ENCODE results near the gene AJM1.

The AJM1 gene

DNA sequence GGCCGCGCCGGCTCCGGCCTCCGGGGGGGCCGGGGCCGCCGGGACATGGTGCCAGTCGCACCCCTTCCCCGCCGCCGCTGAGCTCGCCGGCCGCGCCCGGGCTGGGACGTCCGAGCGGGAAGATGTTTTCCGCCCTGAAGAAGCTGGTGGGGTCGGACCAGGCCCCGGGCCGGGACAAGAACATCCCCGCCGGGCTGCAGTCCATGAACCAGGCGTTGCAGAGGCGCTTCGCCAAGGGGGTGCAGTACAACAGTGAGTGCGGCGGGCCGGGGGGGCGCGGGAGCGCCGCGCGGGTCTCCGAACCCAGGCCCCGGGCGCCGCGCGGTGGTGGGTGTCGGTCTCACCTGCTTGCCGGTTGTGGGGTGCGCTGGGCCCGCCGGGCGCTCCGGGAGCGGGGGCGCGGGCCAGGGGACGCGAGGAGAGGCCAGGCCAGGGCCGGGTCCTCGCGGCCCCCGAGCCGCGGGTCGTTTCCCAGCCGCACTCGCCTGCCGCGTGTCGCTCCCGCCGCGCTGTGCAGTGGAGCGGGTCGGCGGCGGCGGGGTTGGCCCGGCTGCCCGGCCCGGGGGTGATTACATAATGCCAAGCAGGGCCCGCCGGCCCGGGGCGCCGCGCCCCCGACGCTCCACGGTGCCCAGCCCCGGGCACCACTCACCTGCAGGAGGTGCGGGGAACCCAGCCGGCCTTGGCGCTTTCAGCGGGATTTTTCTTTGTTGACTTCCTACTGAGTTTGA is 34.0 kb upstream of the AJM1 start:
- DNase-seq (ENCODE audit: low spot score) = no peak

DNA sequence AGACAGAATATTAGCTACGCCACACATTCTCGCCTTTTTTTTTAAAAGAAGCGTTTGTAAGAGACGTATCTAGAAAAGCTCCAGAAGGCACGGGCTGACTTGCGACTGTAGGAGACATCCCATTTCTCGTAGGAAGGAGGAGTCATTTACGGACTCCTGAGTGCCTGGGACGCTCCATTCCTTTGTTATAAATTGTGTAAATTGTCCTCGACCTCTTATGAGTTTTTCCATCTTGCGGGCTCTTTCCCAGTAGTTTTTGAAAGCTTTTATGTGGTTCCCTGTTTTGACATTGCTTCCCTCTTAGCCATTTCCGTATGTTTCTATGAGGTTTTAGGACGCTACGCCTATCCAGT is 33.5 kb upstream of the AJM1 start:
- no peak for DNase-seq (ENCODE audit: low spot score)

DNA sequence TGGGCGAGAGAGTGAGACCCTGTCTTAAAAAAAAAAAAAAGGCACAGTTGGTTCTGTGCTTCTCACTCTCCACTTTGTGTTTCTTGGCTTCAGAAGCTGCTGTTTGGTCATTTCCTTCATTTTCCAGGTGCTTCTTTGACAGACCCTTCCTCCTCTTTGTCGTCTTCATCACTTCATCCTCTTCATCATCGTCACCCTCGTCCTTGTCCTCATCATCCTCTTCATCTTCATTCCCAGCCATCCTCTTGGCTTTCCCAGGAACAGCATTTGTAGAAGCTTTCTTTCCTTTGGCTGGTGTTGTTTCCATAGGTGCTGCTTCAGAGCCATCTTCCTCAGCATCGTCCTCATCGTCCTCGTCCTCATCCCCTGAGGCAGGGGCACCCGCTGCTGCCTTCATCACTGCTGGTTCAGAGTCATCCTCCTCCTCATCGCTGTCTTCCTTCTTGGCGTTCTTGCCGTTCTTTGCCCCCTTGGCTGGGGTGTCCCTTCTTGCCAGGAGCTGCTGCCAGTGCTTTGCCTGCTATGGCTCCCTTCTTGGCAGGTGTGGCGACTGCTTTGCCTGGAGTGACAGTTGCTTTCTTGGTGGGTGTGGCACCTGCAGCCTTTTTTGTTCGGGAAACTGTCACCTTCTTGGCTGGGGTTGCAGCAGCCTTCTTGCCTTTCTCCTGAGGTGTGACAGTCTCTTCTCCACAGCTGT is 27.4 kb upstream of the AJM1 start:
- DNase-seq (ENCODE audit: low spot score) = no peak

DNA sequence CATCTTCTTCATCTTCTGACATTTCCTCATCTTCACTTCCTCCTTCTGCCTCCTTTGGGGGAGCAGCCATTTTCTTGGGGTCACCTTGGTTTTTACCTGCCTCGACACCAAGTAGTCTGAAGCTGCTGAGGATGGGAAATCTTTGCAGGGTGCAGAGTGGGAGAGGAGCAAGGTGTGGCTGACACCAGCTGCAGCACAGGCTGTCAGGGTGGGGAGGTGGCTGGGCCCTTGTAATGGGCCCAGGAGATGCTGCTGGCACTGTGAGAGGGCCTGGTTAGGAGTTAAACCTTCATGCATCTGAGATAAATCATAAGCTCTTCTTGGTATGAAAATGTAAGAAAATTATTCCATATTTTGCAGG is 26.9 kb upstream of the AJM1 start:
- DNase-seq (ENCODE audit: low spot score) = no peak

DNA sequence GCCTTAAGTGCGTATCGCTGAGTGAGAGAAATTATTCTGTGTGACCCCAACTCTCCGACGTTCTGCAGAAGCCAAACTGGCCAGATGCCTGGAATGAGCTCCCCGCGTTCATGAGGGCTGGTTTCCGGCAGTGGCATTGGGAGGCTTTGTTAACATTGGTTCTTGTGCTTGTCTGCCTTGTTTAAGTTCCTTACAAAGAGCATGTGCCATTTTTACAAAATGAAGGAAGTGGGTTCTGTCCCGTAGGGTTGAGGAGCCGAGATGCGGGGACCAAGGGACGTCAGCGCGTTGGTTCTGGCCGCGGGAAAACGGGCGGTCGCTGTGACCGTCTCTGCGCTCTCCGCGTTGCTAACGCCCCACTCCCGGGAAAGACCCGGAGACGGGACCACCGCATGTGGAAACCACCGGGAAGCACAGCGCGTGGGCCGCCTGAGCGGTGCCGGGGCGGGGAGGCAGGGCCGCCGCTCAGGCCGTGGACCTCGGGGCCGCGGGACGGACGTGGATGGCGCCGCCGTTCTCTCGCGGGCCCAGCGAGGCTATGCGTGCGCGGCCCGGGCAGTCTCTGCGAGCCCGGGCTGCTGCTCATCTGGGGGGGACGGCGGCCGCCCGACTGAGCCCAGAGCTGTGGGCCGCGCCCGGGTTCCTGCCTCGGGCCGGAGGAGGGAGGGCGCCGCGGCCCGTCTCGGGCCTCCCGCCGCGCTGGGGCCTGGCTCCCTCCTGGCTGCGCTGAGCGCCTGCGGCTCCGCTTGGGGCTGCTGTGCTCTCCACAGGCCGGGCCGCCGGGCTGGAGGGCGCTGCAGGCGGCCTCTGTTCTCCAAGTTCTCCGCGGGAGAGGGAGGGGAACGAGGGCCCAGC is 21.1 kb upstream of the AJM1 start:
- no peak for DNase-seq (ENCODE audit: low spot score)

DNA sequence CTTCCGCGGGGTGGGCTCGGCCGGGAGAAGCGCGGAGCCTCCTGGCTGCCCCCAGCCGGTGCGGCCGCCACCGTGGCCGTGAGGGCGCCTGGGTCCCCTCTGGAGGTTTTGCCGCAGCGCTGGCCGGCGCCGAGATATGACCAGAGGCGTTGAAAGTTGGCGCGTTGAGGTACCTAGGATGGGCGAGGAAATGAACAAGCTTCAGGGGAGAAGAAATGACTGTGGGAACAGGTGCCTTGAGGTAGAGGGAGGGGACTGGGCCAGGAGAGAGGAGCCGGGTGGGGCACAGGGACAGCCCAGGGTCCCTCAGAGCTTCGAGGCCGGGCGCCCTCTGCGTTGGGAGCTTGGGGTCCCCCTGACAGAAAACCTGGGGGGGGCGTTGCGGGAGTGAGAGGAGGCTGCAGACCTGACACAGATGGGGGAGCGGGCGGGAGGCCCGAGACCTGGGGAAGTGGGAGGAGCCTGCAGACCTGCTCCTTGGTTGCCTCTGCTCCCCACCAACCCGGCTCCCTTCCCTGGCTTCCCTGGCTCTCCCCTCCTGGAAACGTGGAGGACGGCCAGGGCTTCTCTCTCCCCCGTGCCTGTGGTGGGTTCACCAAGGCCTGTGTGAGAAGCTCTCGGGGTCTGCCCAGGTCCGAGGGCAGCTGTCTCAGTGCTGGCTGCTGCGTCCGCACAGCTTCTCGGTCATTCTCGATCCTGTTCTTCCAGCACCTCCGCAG is 20.3 kb upstream of the AJM1 start:
- DNase-seq (ENCODE audit: low spot score) = no peak

DNA sequence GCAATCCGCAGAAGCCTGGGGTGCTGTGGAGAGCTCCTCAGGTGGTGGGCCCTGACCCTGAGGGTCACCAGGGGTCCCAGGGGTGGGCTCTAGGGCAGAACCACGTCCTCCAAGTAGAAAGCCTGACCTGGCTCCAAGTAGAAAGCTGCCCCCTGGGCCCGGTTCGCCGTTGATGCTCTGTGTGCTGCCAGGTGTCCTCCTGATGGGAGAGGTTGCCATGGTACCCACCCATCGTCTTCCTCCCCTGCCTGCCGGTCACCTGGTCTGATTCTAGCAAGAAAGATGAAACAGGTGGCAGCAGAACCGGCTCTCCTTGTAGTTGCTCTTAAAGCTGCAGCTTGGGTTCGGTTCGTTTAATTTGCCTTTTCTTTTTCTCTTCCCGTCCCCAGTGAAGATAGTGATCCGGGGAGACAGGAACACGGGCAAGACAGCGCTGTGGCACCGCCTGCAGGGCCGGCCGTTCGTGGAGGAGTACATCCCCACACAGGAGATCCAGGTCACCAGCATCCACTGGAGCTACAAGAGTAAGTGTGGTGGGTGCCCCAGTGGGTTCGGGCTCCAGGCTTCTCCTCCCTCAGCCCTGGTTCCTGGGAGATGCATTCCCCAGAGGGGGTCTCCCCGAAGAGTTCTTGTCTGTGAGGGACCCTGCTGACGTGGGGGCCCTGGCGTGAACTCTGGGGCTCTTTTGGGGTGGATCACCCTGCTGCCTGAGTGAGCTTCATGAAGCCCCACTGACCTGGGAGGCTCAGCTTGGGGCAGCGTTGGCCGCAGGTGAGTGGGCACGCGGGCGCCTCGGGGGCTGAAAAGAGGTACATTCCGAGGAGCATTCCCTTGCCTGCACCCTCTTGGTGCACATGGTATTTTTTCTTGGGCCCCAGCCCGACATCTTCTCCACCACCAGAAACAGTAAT is 18.9 kb upstream of the AJM1 start:
- no peak for DNase-seq (ENCODE audit: low spot score)

DNA sequence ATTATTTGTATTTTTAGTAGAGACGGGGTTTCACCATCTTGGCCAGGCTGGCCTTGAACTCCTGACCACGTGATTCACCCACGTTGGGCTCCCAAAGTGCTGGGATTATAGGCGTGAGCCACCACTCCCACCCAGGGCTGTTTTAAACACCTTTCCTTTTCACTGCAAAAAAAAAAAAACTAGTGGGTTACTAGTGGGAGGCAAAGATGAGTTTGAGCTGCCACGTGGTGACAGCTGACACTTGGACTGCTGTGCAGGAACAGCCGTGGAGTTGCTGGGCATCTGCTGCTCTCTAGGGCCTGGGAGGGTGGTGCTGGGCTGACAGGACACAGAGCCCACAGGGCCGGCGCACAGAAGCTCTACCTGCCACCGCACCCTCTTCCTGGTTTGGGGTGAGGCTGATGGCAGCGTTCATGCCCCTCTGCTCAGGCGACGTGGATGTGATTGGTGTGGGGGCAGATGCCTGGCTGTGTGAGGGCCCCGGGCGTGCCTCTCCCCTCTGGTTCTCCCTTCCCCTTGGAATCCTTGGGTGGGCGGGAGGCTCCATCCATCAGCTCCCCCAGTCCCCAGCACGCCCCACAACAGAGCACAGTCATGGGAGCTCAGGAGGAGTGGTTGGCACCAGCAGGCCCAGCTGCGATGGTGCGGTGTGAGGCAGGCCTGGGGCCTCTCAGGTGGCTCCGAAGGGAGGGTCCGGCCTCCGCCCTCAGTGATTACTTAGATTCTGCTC is 17.6 kb upstream of the AJM1 start:
- DNase-seq (ENCODE audit: low spot score) = no peak

DNA sequence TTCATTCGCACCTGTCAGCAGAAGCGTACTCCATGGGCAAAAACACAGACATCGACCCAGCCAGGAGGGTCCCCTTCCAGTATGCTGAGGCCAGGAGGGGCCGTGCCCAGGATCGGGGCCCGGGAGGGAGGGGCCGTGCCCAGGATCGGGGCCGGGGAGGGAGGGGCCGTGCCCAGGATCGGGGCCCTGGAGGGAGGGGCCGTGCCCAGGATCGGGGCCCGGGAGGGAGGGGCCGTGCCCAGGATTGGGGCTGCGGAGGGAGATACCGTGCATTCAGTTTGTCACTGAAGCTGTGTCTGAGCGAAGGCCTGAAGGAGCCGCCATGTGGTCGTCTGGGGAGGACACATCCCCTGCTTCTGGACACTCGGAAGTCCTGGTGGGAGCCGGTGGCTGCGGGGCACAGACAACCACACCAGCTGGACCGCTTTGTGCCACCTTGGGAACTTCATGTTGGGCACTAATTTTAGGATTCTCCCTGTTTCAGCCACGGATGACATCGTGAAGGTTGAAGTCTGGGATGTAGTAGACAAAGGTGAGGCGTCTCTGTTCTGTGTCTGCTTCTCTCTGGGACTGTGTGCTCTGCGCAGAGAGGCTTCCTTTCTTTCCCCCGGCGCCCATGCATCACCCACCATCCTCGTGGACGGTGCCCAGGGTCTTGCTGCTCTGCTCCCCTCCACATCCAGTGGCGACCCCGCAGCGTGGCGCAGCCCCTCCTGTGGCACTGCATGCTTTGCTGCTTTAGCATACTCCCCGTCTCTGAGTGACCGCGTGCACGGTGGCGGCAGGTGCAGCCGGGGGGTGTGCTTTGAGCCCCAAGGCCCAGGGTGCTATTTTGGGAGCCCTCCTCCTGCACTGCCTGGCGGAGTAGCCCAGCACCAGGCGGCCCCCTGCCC is 16.7 kb upstream of the AJM1 start:
- DNase-seq (ENCODE audit: low spot score) = no peak

DNA sequence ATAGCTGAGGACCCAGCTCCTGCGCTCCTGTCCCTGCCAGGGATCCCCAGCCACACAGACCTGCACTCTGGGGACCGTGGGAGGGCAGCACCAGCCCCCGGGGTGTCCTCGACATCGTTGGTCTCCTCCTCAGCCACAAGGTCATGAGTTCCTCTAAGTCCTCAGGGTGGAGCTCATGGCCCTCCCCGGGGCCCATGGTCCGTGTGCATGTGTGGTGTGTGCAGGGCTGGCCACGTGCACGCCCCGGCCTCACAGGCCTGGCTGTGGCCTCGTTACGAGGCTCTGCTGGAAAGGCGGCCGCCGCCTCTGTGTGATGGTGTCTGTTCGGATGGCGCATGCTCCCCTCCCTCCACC is 16.1 kb upstream of the AJM1 start:
- no peak for DNase-seq (ENCODE audit: low spot score)

DNA sequence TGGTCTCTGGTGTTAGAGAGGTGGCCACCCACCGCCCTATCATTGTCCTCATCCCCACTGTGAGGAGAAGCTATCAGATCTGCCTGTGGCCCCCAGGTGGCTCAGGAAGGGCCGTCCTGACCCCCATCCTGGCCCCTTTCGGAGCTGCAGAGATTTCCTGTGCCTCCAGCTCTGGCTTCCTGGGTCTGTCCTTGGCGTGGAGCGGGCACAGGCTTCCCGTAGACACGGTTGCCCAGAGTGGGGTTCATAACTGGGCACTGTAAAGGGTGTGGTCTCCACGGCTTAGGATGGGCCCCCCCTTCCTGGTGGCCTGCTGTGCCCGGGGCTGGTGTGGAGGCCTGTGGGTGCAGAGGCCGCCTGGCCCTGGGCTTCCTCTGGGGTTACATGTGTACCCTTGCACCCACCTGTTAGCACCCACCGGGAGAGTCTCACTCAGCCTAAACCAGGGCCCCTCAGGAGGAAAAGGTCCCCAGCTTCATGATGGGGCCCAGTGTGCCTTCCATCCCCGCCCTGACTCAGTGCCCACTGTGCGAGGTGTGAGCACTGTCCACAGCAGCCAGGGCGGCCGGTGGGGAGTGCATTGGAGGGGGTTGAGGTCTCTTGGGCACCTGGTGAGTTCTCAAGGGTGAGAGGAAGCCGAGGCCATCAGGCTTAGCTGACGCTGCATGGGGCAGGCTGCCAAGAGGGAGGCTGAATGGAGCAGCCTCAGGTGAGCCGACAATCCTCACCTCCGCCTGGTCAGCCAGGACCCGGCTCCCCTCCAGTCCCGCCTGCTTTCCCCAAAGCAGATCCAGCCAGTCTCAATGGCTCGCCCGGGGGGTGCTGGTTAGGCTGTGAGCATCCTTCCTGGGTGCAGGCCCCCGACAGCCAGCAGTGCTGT is 15.3 kb upstream of the AJM1 start:
- no peak for DNase-seq (ENCODE audit: low spot score)

DNA sequence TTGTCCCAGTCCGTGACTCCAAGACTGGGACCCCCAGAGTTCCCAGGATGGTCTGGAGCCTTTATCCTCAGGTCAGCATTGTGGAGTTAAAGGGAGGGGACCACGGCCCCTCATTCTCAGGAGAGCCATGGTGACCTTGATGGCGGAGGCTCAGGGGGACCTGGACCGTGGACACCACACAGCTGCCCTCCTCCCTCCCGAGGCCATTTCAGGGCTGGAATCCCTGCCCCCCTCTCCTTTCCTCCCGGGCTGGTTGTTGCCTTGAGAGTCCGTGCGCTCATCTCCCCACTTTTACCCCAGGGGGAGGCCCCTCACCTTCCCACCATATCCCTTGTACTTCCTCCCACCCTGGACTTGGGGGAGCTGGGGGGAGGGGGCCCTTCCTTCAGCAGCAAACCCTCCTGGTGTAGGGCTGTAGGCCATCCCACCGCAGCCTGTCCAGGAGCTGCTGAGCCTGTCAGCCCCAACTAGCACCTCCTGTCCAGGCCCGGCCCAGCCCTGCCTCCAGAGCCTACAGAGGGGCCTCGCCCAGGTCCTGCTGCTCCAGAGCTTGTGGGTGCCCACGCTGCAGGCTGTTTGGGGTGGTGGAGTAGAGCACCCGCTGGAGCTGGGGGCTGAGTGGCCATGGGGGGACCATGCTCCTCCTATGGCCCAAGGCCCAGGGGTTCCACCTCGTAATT is 14.3 kb upstream of the AJM1 start:
- no peak for DNase-seq (ENCODE audit: low spot score)

DNA sequence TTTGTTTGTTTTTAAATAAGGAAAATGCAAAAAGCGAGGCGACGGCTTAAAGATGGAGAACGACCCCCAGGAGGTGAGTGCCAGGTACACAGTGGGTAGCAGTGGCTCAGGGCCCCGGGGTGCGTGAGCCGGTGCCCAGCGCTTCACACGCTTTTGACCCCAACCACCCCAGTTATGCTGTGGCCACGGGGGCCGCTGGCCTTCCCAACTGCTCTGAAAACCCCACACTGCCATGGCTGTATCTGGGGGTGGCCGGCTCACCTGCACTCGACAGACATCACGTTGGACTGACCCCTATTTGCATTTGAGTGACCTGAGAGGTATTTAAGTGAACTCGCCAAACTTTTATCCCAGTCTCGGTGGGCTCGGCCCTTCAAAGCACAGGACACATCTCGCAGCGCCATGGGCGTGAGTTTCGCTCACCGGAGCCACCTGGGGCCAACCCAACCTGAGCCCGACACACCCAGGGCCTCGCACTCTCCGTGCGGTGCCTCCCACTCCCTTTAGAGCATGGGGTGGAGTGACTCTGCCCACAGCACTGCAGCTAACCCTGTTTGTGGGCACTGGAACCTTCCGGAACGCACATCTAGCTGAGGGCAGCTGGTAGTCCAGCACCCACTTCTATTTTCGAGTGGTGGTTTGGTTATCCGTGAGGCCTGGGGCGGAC is 13.7 kb upstream of the AJM1 start:
- no peak for DNase-seq (ENCODE audit: low spot score)

DNA sequence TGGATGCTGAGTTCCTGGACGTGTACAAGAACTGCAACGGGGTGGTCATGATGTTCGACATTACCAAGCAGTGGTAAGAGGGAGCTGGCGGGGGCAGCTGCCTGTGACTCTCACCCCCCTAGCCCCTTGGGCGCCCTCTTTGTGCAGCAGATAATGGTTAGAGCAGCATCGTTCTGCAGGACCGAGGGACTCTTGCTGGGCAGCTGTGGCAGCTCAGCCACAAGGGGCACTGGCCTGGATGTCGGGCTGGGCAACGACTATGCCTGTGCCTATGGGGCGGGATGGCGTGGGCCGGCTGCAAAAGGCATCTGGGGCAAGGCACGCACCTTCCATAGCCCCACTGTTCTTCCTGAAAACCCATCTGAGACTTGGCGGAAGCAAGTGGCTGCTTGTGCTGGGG is 12.9 kb upstream of the AJM1 start:
- DNase-seq (ENCODE audit: low spot score) = no peak

DNA sequence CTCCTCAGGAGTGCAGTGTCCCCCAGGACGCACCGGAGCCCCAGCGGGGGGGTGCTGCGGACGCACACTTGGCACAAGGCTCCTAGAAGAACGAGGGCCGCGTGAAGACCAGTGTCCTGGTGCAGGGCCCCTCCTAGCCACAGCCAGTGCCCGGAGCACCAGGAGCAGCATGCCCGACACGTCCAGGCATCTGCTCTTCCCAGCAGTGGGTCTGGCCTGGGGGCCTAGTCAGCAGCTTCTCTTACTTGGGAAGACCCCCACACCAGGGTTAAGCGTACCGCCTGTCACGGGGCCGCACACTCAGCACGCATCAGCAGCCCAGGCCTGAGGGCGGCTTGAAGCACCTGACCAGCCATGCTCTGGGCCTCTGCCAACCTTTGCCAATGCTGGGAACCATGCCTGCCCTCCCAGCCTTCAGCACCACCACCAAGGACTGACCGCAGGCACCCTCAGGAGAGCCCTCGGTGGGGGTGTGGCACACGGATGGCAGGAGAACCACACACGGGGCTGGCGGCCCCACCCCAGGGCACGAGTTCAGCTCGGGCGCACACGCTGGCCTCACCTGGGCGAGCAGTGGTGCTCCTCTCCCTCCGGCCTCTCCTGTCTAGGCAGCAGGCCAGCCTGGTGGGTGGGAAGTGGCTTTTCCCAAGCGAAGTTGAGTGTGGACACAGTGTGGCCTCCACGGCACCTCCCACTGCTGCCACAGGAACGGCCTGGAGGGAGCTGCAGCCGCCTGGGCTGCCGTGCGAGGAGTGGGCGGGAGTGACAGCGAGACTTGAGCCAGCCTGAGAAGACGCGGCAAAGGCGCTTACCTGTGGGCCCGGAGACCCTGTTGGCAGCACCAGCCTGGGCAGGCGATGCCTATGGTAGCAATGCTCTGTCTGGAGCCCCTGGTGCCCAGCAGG is 12.0 kb upstream of the AJM1 start:
- no peak for DNase-seq (ENCODE audit: low spot score)

DNA sequence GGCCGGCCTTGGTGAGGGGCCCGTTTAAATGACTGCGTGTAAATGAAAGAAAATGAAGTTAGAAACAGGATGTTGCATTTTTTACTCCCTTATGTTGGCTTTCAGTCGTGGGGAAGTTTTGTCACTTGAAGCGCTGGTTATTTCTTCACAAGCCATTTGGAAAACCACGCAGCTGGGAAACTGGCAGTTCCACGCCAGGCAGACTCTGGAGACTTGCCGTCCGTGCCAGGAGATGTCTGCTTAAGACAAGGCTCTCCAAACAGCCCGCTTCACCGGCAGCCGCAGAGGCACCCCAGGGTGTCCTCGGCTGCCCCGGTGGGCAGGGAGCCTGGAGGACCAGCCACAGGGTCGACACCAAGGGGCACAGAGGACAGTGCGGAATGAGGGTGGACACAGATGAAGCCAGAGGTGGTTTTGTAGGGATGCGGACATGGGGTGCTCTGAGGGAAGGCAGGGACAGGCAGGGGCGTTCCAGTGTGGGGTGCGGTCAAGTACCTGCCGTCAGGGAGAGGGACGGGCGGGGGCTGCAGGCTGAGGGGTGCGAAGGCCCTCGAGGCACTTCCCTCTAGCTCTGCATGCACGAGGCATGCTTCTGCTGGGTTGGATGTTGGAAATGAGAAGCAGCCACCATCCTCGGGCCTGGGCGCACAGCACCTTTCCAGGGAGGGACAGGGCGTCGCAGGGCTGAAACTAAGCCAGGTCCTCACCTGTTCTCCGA is 11.1 kb upstream of the AJM1 start:
- DNase-seq (ENCODE audit: low spot score) = no peak

All from HuH-7.5 (cell line).